Aorta (tissue), 5 donors: ENCODE data around the gene DMAC2. TPM values are rescaled to one million over a fixed set of nuclear protein-coding genes. Genes with fewer than 3 reads are reported as not detected.
"Not testable (repeated sequence)": the region's sequence is repeated elsewhere in the genome, so short reads cannot be mapped to it uniquely, and the experiment has no call there.

Experiments used
- ATAC-seq: fragments of 200-7000 bp; cut with Tn5 transposase; one replicate; pipeline ENCODE4 v1.9.1; 2022; ENCODE audit warnings: moderate library complexity; ENCODE audit not compliant: low FRiP score
- DNase-seq, 2 donors: peaks; one replicate each; pipeline ENCODE4 v3.0.0-alpha.2; 2020
- H3K27ac ChIP-seq, 2 donors: one replicate each; pipeline ENCODE4 v1.5.1; 2013; ENCODE audit warnings: low read length in 2 of 2, mild to moderate bottlenecking in 2 of 2, moderate library complexity in 2 of 2, control low read depth in 1 of 2, inconsistent platforms in 1 of 2, low read depth in 1 of 2
- H3K27me3 ChIP-seq, 2 donors: one replicate each; pipeline ENCODE4 v1.6.1; 2013; ENCODE audit warnings: control low read depth in 1 of 2, low read length in 1 of 2, mild to moderate bottlenecking in 1 of 2, moderate library complexity in 1 of 2; ENCODE audit not compliant: insufficient read depth in 2 of 2, control insufficient read depth in 1 of 2
- H3K36me3 ChIP-seq, 2 donors: one replicate each; pipeline ENCODE4 v1.6.1; 2013; ENCODE audit warnings: control low read depth in 1 of 2, low read length in 1 of 2, mild to moderate bottlenecking in 1 of 2; ENCODE audit not compliant: insufficient read depth in 2 of 2, control insufficient read depth in 1 of 2
- H3K4me1 ChIP-seq, 2 donors: one replicate each; pipeline ENCODE4 v1.6.1; 2013; ENCODE audit warnings: low read length in 2 of 2, control low read depth in 1 of 2, mild to moderate bottlenecking in 1 of 2, moderate library complexity in 1 of 2; ENCODE audit not compliant: insufficient read depth in 2 of 2, control insufficient read depth in 1 of 2
- H3K4me3 ChIP-seq, 2 donors: one replicate each; pipeline ENCODE4 v1.5.1; 2013; ENCODE audit warnings: low read length in 2 of 2, control low read depth in 1 of 2, mild to moderate bottlenecking in 1 of 2
- H3K9me3 ChIP-seq: one replicate; pipeline ENCODE4 v1.6.1; 2013; ENCODE audit warnings: mild to moderate bottlenecking, low read length; ENCODE audit not compliant: control insufficient read depth
- WGBS, 2 donors: extraction: QIAGEN DNeasy Blood & Tissue Kit; methylation state at CpG; one replicate each; pipeline ENCODE4 v1.1.7; 2013; 5-methylcytosine and 5-hydroxymethylcytosine counted together
- intact Hi-C, 2 donors: fragments of 100-400 bp; cut with DNase I; formaldehyde crosslinking; loops; one replicate each; pipeline versions ENCODE4 v1.14.2 to v1.15.0; 2022
- polyA plus RNA-seq, 2 donors: library from polyadenylated mRNA; stranded (reverse); fragments of 200-250 nt; gene quantifications; one replicate each; pipeline ENCODE4 v1.2.3, GENCODE V29; 2013
- total RNA-seq, 2 donors: library from RNA; stranded (reverse); fragmentation: NEBNext Ultra II Directional; extraction: Animal tissue kit (Norgen Biotek cat#: 25700); gene quantifications; one replicate each; pipeline ENCODE4 v1.2.1, GENCODE V29; 2021
- donor health status: healthy with polysubstance abuse.
- donor health status: Bipolar disorder and iron deficiency.
- donor health status: DM: no; HTN: no; CAD: no.
- donor health status: DM: no; HTN: no; CAD: no.
- donor health status: DM: yes; HTN: yes; CAD: no.

The DMAC2 gene
- total and polyA plus RNA-seq, 4 donors = 28.3 to 41.6 (median 31.8) TPM

- WGBS, 2 donors = 85 to 87% methylated on average over 12 of the region's 12 CpGs
- DNase-seq = no peak
- H3K9me3 ChIP-seq = no peaks in the 10 kb centered on the region
- peaks cover 0 to 3% of the 10 kb centered on the region in 2 donors for H3K36me3 ChIP-seq
- no peak for ATAC-seq
- H3K4me1 ChIP-seq = no peaks in the 10 kb centered on the region
- no peaks in the 10 kb centered on the region for H3K27me3 ChIP-seq
- H3K4me3 ChIP-seq = no peak overlapping the region
- H3K27ac ChIP-seq = no peak overlapping the region
- intact Hi-C loops = no loop called here
These were observed 46.9 kb downstream of the DMAC2 start for GRCh38 chr19:41392775-41393174.

DNA sequence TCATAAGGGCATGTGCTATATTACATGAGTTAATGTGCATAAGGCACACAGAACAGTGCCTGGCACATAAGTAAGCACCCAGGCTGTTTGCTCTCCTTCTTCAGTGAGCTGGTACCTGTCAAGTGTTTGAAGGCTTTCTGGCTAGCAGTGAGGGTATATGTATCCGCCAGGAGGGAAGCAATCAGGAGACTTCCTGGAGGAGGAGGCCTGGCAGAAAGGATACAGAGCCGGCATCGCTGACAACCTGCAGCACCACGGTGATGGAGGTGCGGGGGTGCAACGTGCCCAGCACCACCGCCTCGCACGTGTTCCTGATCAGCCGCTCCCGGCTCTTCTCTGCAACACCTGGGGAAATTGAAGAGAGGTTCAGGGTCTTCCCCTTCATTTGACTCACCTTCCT is 48.1 kb downstream of the DMAC2 start:
- intact Hi-C loops = no loop called here
- H3K27ac ChIP-seq = no peak overlapping the region
- no peaks in the 10 kb centered on the region for H3K4me1 ChIP-seq
- no peak for ATAC-seq
- no peak overlapping the region for H3K4me3 ChIP-seq
- no peaks in the 10 kb centered on the region for H3K27me3 ChIP-seq
- peaks cover 0 to 3% of the 10 kb centered on the region in 2 donors for H3K36me3 ChIP-seq
- no peaks in the 10 kb centered on the region for H3K9me3 ChIP-seq
- DNase-seq = no peak
- WGBS, 2 donors = 89 to 95% methylated on average over 11 of the region's 11 CpGs

DNA sequence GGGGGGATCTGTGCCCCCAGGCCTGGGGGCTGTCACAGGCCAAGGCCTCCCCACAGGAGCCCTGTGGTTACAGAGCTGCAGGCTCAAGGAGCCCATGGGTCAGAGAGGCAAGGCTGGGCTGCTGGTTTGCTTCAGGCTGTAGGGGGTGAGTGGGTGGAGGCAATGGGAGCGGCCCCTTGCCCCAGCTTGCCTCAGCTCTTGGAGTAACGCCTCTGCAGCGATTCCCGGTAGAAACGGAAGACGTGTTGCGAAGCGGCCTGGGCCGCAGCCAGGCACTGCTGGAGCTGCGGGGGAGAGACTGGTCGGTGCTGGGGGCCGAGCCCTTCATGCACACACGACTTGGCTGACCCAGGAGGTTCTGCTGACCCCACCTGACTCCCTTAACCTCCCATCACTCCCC is 53.3 kb downstream of the DMAC2 start:
- H3K4me3 ChIP-seq = no peak overlapping the region
- no peaks in the 10 kb centered on the region for H3K4me1 ChIP-seq
- DNase-seq (no peak), ATAC-seq (no peak)
- H3K27ac ChIP-seq = no peak overlapping the region
- no peaks in the 10 kb centered on the region for H3K27me3 ChIP-seq
- H3K9me3 ChIP-seq = no peaks in the 10 kb centered on the region
- H3K36me3 ChIP-seq = peaks cover 0 to 3% of the 10 kb centered on the region in 2 donors
- intact Hi-C loops = no loop called here
- WGBS, 2 donors = 90 to 92% methylated on average over 13 of the region's 13 CpGs

GRCh38 chr19:41384351-41384750 is 55.4 kb downstream of the DMAC2 start:
- Histone ChIP-seq H3K36me3 (no peaks in the 10 kb centered on the region), H3K27me3 (no peaks in the 10 kb centered on the region), H3K4me3 (no peak overlapping the region), H3K4me1 (no peaks in the 10 kb centered on the region), H3K9me3 (no peaks in the 10 kb centered on the region), H3K27ac (no peak overlapping the region)
- DNase-seq = no peak
- no peak for ATAC-seq
- intact Hi-C loops = no loop called here
- 91 to 95% methylated on average over 5 of the region's 5 CpGs for WGBS, 2 donors

DNA sequence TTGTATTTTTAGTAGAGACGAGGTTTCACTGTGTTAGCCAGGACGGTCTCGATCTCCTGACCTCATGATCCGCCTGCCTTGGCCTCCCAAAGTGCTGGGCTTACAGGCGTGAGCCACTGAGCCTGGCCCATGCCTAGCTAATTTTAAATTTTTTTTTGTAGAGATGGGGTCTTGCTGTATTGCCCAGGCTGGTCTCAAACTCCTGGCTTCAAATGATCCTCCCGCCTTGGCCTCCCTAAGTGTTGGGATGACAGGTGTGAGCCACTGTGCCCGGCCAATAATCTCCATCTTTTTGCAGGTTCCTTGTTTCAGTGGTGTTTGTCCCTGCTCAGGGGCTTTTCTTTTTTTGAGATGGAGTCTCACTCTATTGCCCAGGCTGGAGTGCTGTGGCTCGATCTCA is 58.2 kb downstream of the DMAC2 start:
- H3K4me1 ChIP-seq, H3K27ac ChIP-seq, intact Hi-C loops, H3K27me3 ChIP-seq, ATAC-seq, H3K9me3 ChIP-seq, DNase-seq, H3K4me3 ChIP-seq, H3K36me3 ChIP-seq: not testable (repeated sequence)
- WGBS, 2 donors = 96% methylated on average over 8 of the region's 8 CpGs

Other genes with a start within 250 kb of the DMAC2 start
- gene CYP2S1, start 246.7 kb downstream of the DMAC2 start, total RNA-seq = 1 to 10 TPM; 1.7 to 2.5 TPM
- 10 to 100 TPM in 1 of 2 donors, not detected in 1; 11.5 TPM for gene CYP2S1, start 246.7 kb downstream of the DMAC2 start, polyA plus RNA-seq
- 100 to 1,000 TPM; 106 TPM for gene AXL, start 220.7 kb downstream of the DMAC2 start, total RNA-seq
- 10 to 100 TPM; 14.8 to 44.6 TPM for gene AXL, start 220.7 kb downstream of the DMAC2 start, polyA plus RNA-seq
- 100 to 1,000 TPM; 155 to 156 TPM for gene HNRNPUL1, start 175.5 kb downstream of the DMAC2 start, total RNA-seq
- gene HNRNPUL1, start 175.5 kb downstream of the DMAC2 start, polyA plus RNA-seq = 10 to 100 TPM; 59.5 to 82.5 TPM
- 10 to 100 TPM; 18.7 to 24.3 TPM for gene CCDC97, start 129.7 kb downstream of the DMAC2 start, total RNA-seq
- 10 to 100 TPM in 1 of 2 donors, 1 to 10 TPM in 1; 7.0 to 10.8 TPM for gene CCDC97, start 129.7 kb downstream of the DMAC2 start, polyA plus RNA-seq
- gene TGFB1, start 86.0 kb downstream of the DMAC2 start, total RNA-seq = 10 to 100 TPM; 81.6 to 97.5 TPM
- 10 to 100 TPM; 25.4 to 56.6 TPM for gene TGFB1, start 86.0 kb downstream of the DMAC2 start, polyA plus RNA-seq
- 1 to 10 TPM; 4.1 to 5.6 TPM for gene B9D2, start 75.8 kb downstream of the DMAC2 start, total RNA-seq
- gene B9D2, start 75.8 kb downstream of the DMAC2 start, polyA plus RNA-seq = 10 to 100 TPM in 1 of 2 donors, 1 to 10 TPM in 1; 1.6 to 13.5 TPM
- gene TMEM91, start 63.4 kb downstream of the DMAC2 start, total RNA-seq = 10 to 100 TPM in 1 of 2 donors, 1 to 10 TPM in 1; 9.5 to 28.2 TPM
- 10 to 100 TPM in 1 of 2 donors, 1 to 10 TPM in 1; 8.9 to 55.8 TPM for gene TMEM91, start 63.4 kb downstream of the DMAC2 start, polyA plus RNA-seq
- gene EXOSC5, start 42.6 kb downstream of the DMAC2 start, total RNA-seq = 1 to 10 TPM; 5.5 to 8.7 TPM
- 10 to 100 TPM in 1 of 2 donors, 1 to 10 TPM in 1; 9.9 to 15.4 TPM for gene EXOSC5, start 42.6 kb downstream of the DMAC2 start, polyA plus RNA-seq
- gene BCKDHA, start 42.1 kb downstream of the DMAC2 start, total RNA-seq = 10 to 100 TPM; 11.6 to 15.2 TPM
- 10 to 100 TPM; 11.1 to 50.6 TPM for gene BCKDHA, start 42.1 kb downstream of the DMAC2 start, polyA plus RNA-seq
- 1 to 10 TPM; 3.2 to 3.9 TPM for gene B3GNT8, start 12.5 kb downstream of the DMAC2 start, total RNA-seq
- gene B3GNT8, start 12.5 kb downstream of the DMAC2 start, polyA plus RNA-seq = 1 to 10 TPM; 3.7 to 7.4 TPM
- gene ERICH4, start 3.2 kb upstream of the DMAC2 start, total RNA-seq = not detected
- gene ERICH4, start 3.2 kb upstream of the DMAC2 start, polyA plus RNA-seq = 10 to 100 TPM in 1 of 2 donors, not detected in 1; 13.4 TPM
- 1 to 10 TPM; 1.6 to 3.1 TPM for gene CEACAM21, start 136.3 kb upstream of the DMAC2 start, total RNA-seq
- gene CEACAM21, start 136.3 kb upstream of the DMAC2 start, polyA plus RNA-seq = under 1 TPM in 1 of 2 donors, not detected in 1; 0.38 TPM
- gene CEACAM4, start 187.2 kb upstream of the DMAC2 start, total RNA-seq = 1 to 10 TPM in 1 of 2 donors, under 1 TPM in 1; 0.84 to 1.8 TPM
- under 1 TPM in 1 of 2 donors, not detected in 1; 0.51 TPM for gene CEACAM4, start 187.2 kb upstream of the DMAC2 start, polyA plus RNA-seq
- gene CEACAM7, start 248.4 kb upstream of the DMAC2 start, total RNA-seq = under 1 TPM in 1 of 2 donors, not detected in 1; 0.26 TPM
- gene CEACAM7, start 248.4 kb upstream of the DMAC2 start, polyA plus RNA-seq = 1 to 10 TPM in 1 of 2 donors, under 1 TPM in 1; 0.61 to 7.4 TPM